ENCODE measurements around the gene BBOX1.
"Not testable (repeated sequence)": the region's sequence is repeated elsewhere in the genome, so short reads cannot be mapped to it uniquely, and the experiment has no call there.

The BBOX1 gene

GRCh38 chr11:27135924-27136329 is 95.3 kb downstream of the BBOX1 start:
- DNase-seq: not testable (repeated sequence)

GRCh38 chr11:27138716-27139115 is 98.1 kb downstream of the BBOX1 start:
- no peak for DNase-seq

GRCh38 chr11:27139742-27140367 is 99.2 kb downstream of the BBOX1 start:
- no peak for DNase-seq

GRCh38 chr11:27141576-27141975 is 101.0 kb downstream of the BBOX1 start:
- DNase-seq: no peak

GRCh38 chr11:27147916-27148315 is 107.3 kb downstream of the BBOX1 start:
- no peak for DNase-seq

- no peak for DNase-seq
Observed at GRCh38 chr11:27148506-27148905, 107.9 kb downstream of the BBOX1 start.

- DNase-seq: no peak
Observed at GRCh38 chr11:27150098-27150497, 109.5 kb downstream of the BBOX1 start.

- no peak for DNase-seq
Observed at GRCh38 chr11:27153136-27153535, 112.5 kb downstream of the BBOX1 start.

- no peak for DNase-seq
Observed at GRCh38 chr11:27158456-27159334, 118.1 kb downstream of the BBOX1 start.

GRCh38 chr11:27159335-27159679 is 118.7 kb downstream of the BBOX1 start:
- DNase-seq: no peak

GRCh38 chr11:27161071-27161470 is 120.5 kb downstream of the BBOX1 start:
- no peak for DNase-seq

- no peak for DNase-seq
Observed at GRCh38 chr11:27162237-27162636, 121.6 kb downstream of the BBOX1 start.

GRCh38 chr11:27166130-27166529 is 125.5 kb downstream of the BBOX1 start:
- DNase-seq: no peak

- no peak for DNase-seq
Observed at GRCh38 chr11:27171376-27171958, 130.9 kb downstream of the BBOX1 start.

GRCh38 chr11:27173545-27173944 is 132.9 kb downstream of the BBOX1 start:
- no peak for DNase-seq

- no peak for DNase-seq
Observed at GRCh38 chr11:27174021-27174420, 133.4 kb downstream of the BBOX1 start.

GRCh38 chr11:27174672-27175210 is 134.1 kb downstream of the BBOX1 start:
- no peak for DNase-seq

GRCh38 chr11:27175562-27175961 is 134.9 kb downstream of the BBOX1 start:
- DNase-seq: not testable (repeated sequence)
